GM11168 (cell line): Measurements from ENCODE around the gene RMRP.

Source experiments
- in situ Hi-C: fragments of 300-500 bp; cut with MboI; formaldehyde crosslinking; loops from one replicate; pipeline ENCODE4 v1.12.0; 2022; ENCODE audit warnings: low sequenced_read_pairs; ENCODE audit not compliant: unreplicated experiment

Gene RMRP

GRCh38 chr9:35657546-35658136 is at the start of gene RMRP:
Gene RMRP, minus strand, starts transcription at chr9:35658019.
- in situ Hi-C loops: no loop called here

- in situ Hi-C loops: no loop called here
These were observed 49.1 kb upstream of the RMRP start for GRCh38 chr9:35706951-35707350.

GRCh38 chr9:35705836-35706430 is 48.1 kb upstream of the RMRP start:
- in situ Hi-C loops: no loop called here

DNA sequence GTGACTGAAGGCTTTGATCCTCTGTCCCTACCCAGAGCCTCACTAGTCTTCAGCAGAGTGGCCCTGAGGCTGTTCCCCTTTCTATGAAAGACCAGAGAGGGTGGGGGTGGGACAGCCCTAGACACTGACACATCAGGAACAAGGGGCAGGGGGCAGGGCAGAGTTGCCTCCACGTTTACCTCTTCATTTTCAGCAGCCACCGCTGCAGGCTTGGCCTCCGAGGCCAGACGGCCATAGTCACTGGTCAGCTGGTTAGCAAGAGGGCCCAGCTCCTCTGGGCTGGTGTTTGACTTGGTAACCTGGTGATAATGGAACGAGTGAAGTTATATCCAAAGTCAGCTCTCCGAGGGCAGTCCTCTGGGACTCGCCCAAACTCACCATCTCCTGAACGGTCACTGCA is 47.6 kb upstream of the RMRP start:
- in situ Hi-C loops: no loop called here

DNA sequence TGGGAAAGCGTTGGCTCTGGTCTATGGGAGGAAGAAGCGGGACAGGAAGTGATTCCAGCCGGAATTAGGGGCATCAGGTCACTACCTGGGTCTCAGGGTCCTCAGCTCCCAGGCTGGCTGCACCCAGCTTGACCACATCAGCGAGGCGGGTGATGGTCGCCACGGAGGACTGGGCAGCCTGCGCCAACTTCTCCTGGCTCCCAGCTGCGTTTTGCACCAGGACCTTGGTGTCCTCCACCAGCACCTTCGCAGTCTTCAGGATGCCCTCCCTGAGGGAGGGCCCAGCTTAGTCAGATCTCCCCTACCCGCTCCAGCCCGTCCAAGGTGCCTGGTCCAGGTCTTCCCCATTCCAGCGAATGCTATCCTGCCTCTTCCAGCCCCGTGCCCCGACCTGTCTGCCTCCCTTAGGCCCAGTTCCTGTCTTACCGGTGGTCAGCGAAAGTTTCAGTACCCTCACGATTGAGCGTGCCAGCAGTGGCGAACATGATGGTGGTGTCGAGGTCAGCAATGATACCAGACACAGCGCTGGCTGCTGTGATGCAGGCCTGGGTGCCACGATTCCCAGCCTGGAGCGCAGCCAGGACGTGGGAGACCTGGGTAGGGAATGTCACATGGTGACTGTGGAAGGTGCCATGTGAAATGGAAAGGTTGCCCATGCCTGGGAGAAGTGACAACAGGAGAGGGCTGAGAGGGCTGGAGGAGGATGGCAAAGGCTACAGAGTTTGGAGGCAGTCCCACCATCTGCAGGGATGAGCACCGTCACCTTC is 46.3 kb upstream of the RMRP start:
- in situ Hi-C loops: no loop called here

DNA sequence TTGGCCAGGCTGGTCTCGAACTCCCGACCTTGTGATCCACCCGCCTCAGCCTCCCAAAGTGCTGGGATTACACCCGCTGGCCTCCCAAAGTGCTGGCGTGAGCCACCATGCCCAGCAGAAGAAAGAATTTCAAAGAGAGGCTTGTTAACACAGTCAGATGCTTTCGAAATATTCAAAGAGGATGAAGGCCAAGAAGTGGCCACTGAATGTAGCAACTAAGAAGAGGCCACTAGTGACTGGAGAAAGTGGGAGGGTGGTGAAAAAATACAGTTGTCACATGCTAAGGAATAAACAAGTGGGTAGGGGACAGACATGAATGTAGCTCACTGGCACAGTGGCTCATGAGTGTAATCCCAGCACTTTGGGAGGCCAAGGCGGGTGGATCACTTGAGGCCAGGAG is 44.9 kb upstream of the RMRP start:
- in situ Hi-C loops: no loop called here

- in situ Hi-C loops: no loop called here
These were observed 43.1 kb upstream of the RMRP start for GRCh38 chr9:35700942-35701341.

- in situ Hi-C loops: no loop called here
These were observed 42.2 kb upstream of the RMRP start for GRCh38 chr9:35700031-35700430.

GRCh38 chr9:35698231-35698630 is 40.4 kb upstream of the RMRP start:
- in situ Hi-C loops: no loop called here

DNA sequence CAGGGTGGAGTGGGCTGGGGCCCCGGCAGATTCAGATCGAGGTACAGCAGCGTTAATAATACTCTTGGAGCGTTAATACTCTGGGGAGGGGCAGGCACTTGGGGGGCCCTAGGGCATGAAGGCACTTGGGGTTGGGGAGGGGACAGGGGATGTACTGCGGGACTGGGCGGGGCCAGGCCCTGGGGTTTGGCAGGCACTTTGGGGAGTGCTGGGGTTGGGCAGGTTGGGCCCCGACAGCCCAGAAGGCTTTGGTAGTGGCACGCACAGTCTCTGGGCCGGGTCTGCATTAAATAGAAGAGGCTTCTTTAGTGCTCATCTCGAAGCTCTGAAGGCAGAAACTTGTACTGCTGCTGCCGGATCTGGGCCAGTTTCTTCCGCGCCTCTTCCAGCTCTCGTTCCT is 39.7 kb upstream of the RMRP start:
- in situ Hi-C loops: no loop called here

DNA sequence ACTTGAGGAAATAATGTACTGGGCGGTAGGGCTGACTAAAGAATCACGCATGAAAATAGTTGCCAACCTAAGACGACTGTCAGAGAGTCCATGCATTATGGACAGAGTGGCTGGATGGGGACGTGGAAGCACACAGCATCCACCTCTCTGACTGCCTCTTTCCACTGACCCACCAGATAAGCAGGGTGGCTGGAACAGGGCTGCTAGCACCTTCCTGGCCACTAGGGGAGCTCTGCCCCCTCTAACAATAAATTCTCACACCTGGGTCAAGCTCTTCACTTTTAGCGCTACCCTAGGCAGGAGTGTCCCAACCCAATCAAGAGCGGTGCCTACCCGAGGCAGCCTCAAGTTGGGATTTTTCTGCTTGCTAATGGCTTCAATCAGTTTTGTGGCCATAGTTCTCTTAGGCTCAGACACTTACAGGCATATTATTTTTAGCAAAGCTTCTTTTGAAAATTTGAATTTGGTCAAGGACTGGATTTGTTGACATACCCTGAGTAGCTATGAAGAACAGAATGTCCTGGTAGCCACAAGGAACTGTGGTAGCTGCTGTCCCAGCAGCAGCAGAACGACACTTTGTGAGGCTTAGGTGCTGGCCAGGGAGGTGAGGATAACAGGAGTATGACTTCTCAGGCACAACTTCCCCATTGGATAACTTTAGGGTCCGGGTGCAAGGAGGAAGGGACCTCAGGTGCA is 38.8 kb upstream of the RMRP start:
- in situ Hi-C loops: no loop called here

GRCh38 chr9:35695943-35696401 is 38.2 kb upstream of the RMRP start:
- in situ Hi-C loops: no loop called here

GRCh38 chr9:35691757-35692301 is 34.0 kb upstream of the RMRP start:
- in situ Hi-C loops: no loop called here

GRCh38 chr9:35691334-35691650 is 33.5 kb upstream of the RMRP start:
- in situ Hi-C loops: no loop called here

DNA sequence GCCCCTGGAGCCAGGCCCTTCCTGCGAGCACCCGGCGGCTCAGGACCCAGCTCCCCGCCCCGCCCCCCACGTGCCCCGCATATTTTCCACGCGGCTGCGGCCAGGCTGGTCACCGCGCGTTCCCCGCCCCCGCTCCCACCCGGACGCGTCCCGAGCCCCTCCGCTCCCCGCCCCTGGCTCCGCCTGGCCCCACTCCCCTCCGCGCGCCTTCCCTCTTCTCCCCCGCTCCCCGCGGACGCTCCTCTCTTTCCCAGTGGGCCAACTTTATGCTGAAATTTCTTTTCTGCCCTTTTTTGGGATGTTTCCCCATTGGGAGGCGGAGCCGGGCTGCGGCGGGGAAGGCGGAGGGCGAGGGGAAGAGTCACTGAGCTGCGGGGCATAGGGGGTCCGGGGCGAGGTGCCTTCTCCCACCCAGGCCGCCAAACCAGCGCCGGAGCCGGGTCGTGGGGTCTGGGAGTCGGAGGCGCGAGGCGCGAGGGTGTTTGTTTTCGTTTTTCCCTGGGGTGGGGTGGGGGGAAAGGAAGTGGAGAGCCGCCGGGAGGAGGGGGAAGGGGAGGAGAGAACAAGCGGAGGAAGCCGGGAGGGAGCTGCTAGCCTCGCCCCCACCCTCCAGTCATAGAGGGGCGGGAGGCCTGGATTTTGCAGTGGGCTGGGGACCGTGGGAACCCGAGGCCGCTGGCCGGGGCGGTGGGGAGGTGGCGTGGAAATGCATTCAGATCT is 33.0 kb upstream of the RMRP start:
- in situ Hi-C loops: no loop called here

GRCh38 chr9:35690294-35690613 is 32.4 kb upstream of the RMRP start:
- in situ Hi-C loops: no loop called here

- in situ Hi-C loops: no loop called here
These were observed 31.9 kb upstream of the RMRP start, which contains the start of gene TPM2 for GRCh38 chr9:35689542-35690293. Gene TPM2, minus strand, starts transcription at chr9:35689925. Its CDS starts 108 bp downstream, at chr9:35689817.

- in situ Hi-C loops: no loop called here
These were observed 31.0 kb upstream of the RMRP start for GRCh38 chr9:35688558-35689541.
